ENCODE results near the gene GRAMD1A.

Gene GRAMD1A

DNA sequence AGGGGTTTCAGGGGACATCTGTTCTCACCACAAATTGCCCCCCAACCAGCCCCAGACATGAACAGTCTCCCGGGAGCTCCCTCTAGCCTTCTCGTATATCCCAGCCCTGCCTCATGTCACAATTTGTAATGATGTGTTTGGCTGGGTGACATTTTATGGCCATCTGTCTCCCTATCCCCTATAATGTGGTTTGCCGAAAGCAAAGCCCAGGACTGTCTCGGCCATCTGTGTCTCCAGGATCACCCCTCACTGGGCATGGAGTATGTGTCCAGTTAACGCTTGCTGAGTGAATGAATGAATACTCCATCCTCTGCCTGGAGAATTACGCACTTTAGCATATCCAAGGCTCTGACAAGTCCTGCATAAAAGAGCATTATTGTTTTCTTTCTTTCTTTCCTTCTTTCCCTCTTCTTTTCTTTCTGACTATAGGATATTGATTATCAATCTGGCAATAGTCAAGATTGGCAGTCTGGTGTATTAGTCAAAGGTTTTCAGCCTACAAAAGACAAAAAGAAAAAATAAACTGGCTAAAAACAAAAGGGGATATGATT, 56.5 kb downstream of the GRAMD1A start:
- DNase-seq, result peak; percentile 82

DNA sequence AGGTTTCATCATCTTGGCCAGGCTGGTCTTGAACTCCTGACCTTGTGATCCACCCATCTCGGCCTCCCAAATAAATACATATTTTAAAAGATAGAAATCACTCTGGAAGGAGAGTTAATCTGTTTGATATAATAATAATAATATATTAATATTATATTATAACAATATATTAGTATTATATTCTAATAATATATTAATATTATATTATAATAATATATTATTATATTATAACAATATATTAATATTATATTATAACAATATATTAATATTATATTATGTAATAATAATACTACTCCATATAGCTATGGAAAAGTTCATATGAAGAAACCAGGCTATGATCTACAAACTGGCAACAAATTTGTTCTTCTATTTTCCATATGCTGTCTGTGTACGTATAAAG, 58.2 kb downstream of the GRAMD1A start:
- DNase-seq, result no peak

GRCh38 chr19:35059006-35059798, 59.1 kb downstream of the GRAMD1A start:
- no peak for DNase-seq

- no peak for DNase-seq
Observed at GRCh38 chr19:35059799-35060091, 59.6 kb downstream of the GRAMD1A start.

GRCh38 chr19:35060160-35060855, 60.2 kb downstream of the GRAMD1A start:
- no peak for DNase-seq

- DNase-seq, result no peak
Observed at GRCh38 chr19:35061583-35062373, 61.7 kb downstream of the GRAMD1A start.

DNA sequence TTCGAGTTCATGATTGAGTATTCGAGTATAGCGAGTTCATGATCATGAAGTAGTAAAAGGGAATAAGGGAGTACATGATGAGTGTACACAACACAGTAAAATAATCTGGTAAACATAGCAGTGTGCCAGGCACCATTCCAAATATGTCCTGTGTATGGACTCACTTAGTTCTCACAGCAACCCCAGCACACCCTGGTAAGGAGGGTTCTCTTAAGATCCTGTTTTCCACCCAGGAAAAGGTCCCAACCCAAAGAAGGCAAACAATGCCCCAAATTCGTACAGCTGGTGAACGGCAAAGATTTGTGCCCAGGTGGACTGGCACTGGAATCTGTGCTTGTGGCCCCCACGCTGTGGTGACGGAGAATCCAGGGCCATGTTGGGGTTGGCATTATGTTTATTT, 62.8 kb downstream of the GRAMD1A start:
- no peak for DNase-seq

DNA sequence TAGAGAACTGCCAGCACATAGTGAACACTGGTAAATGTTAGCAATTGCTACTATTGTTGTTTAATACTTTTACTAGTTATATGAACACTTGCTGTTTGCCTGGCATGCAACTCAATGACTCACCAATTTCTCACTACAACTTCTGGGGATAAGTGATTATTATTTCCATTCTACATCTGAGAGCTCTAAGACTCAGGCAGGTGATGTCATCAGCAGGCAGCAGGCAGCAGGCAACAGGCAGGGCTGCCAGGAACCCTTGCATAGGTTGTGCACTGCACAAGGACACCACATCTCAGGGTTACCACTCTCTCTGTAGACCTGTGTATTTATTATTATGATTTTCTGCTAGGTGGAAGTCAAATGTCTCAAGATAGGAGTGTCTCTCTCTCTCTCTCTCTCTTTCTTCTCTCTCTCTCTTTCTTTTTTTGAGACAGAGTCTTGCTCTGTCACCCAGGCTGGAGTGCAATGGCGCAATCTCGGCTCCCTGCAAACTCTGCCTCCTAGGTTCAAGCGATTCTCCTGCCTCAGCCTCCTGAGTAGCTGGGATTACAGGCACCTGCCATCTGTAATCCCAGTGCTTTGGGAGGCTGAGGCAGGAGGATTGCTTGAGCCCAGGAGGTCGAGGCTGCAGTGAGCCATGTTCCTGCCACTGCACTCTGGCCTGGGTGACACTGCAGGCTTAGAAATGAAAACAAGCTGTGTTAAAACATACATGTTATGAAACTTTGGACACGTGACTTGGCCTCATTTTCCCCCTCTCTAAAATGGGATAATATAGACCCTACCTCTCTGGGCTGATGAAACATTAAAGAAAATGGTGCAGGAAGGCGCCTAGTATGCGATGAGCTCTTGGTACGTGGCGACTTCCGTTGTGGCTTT, 64.1 kb downstream of the GRAMD1A start:
- DNase-seq, result no peak

DNA sequence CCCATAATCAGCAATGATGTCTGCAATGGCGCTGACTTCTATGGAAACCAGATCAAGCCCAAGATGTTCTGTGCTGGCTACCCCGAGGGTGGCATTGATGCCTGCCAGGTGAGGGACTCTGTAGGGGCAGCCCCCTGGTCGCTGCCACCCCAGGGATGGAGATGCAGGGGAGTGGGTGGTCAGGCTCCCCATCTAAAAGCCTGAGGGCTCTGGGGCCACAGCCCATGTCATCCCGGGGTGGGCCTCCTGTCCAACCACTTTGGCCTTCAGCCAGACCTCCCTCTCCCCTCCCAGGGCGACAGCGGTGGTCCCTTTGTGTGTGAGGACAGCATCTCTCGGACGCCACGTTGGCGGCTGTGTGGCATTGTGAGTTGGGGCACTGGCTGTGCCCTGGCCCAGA, 65.5 kb downstream of the GRAMD1A start:
- no peak for DNase-seq

GRCh38 chr19:35066121-35066520, 66.0 kb downstream of the GRAMD1A start:
- DNase-seq, result no peak

DNA sequence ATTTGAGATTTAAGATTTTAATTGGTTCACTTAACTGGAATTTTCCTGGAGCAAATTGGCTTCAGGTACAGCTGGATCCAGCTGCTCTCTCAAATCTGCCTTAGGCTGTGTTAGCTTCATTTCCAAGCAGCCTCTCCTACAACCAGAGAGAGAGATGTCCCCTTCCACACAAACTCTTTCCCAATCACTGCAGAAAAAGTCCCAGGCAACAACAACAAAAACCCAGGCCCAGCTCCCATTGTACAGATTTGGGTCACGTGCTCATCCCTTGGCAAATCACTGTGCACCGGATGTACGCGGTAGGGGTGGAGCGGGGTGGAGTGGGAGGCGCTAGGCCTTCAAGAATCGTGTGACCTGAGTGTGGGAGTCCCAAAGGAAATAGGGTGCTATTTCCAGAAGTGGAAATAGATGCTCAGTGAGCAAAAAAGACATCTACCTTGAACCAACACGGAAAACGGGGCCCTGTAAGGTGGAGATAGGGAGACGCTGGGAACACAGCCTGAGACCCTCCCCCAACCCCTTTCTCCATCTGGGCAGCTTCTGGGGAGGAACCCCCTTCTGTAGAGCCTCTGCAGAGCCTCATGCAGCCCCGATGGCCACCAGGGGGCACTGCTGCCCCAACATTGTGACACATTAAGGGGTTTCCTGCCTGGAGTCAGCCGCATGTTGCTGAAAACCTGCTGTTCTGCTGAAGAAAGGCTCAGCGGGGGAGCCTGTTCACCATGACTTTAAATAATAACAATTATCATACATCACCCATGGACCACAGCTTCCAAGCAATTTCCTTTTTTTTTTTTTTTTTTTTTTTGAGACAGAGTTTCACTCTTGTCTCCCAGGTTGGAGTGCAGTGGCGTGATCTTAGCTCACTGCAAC, 66.8 kb downstream of the GRAMD1A start:
- DNase-seq, result peak; percentile 64

GRCh38 chr19:35068941-35069634, 69.0 kb downstream of the GRAMD1A start:
- DNase-seq, result no peak

- no peak for DNase-seq
Observed at GRCh38 chr19:35069696-35070095, 69.6 kb downstream of the GRAMD1A start.

DNA sequence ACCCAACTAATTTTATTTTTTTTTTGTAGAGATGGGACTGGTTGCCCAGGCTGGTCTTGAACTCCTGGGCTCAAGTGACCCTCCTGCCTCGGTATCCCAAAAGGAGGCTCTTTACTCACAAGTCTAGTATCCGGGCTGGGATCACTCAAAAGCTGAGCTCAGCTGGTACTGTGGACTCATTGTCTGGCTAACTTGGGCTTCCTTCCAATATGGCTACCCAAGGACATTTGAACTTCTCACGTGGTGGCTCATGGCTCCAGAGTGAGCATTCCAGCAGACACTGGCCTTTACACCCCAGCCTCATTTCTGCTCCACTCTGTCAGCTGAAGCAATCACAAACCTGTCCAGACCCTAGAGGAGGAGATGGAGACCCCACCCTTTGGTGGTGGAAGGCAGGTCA, 70.3 kb downstream of the GRAMD1A start:
- no peak for DNase-seq

DNA sequence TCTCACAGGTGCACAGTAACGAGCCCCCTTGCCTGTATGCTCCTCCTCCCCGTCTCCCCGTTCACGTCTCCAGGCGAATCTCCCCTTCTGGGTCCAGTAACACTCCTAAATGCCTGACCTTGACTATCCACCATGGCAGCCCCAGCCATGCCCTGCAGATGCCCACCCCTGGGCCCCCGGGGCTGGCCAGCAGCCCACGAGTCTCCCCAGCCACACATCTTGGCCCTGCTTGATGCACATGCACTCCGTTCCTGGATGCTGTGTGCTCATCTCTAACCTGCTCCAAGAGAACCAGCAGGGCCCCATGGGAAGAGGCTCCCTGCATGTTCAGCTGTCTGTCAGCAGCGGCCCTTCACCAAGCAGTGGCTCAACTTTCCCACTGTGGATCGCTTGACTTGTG, 73.4 kb downstream of the GRAMD1A start:
- DNase-seq, result no peak

GRCh38 chr19:35073941-35074340, 73.8 kb downstream of the GRAMD1A start:
- no peak for DNase-seq

DNA sequence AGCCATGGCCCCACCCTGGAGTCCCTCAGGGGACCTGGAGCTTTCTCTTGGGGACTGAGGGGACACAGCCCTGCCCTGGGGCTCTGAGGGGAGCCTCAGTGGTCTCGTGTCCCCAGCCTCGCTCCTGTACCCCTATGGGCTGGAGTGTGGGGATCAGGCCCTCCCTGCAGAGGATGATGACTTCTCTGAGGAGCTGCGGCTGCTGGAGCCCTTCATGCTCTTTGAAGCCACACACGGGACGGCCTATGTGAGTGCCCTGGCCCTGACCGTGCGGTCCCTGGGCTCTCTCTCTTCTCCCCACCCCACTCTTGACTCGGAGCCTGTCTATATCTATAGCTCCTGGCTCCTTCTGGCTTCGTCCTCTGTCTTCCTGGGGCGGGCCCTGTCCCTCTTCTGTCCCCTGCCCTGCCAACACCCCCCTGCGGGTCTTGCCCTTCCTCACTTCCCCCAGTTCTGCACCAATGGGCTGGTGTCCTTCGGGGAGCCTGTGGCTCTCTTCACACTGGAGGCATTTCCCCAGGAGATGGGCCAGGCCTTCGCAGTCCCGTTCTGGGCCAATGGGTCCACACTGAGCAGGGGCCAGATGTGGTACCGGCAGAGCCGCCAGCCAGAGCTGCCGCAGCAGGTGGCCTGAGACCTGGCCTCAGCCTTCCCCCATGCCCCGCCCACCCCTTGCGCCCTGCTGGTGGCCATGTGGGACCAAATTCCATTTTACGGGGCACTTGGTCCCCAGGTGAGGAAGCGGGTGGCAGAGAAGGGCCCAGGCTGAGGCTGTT, 74.5 kb downstream of the GRAMD1A start:
- DNase-seq, result no peak

DNA sequence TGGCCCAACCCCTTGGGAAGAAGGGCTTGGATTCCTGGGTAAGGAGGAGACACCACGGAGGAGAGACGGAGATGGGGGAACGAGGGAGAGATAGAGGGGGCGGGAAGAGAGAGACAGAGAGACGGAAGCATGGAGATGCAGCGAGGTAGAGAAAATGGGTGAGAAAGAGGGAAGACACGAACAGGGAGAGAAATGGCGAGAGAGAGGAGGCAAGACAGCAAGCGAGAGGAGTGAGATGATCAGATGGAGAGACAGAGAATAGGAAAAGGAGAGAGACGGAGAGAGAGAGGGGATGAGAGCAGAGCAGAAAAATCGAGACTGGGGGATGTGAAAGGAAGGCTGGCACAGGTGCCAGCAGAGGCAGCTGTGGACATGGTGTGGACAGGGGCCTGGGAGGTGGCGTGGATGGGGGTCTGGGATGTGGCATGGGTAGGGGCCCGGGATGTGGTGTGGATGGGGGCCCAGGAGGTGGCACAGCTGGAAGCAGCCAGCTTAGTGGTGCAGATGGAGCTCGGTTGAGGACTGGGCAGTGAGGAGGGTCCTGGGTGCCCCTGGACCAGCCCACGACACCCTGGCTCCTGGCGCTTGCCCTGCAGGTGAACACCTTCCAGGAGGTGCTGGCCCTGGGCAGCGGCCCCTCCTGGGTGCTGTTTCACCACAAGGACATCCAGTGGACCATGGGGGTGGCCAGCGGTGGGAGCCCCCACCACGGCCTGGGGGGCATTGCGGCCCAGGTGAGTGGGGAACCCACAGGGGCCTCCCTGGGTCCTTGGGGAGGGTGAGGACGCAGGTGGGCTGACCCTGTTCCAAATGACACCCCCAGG, 75.3 kb downstream of the GRAMD1A start:
- no peak for DNase-seq

DNA sequence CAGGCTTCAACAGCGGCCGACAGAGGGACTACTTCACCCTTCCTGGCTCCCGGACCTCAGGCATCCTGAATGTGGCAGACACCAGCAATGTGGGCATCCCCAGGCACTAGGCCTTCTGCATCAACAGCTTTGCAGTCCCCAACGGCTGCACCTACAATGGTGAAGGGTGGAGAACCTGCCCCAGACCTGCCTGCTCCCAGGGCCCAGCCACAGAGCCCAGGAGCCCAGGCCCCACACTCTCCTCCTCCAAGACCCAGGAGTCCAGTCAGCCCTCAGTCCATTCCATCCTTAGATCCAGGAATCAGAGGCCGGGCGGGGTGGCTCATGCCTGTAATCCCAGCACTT, 75.9 kb downstream of the GRAMD1A start:
- DNase-seq, result no peak

All from NCI-H524 treated with DMSO at 0.1 percent for 48 hours (cell line).